ENCODE data around the gene CRYGS.
"Not testable (repeated sequence)": the region's sequence is repeated elsewhere in the genome, so short reads cannot be mapped to it uniquely, and the experiment has no call there.

CRYGS gene

GRCh38 chr3:186536883-186537844, 7.0 kb downstream of the CRYGS start:
- H3K4me3 ChIP-seq (ENCODE audit: low read depth, low read length), result no peak overlapping the region
- TF ChIP-seq, protein P1, sequence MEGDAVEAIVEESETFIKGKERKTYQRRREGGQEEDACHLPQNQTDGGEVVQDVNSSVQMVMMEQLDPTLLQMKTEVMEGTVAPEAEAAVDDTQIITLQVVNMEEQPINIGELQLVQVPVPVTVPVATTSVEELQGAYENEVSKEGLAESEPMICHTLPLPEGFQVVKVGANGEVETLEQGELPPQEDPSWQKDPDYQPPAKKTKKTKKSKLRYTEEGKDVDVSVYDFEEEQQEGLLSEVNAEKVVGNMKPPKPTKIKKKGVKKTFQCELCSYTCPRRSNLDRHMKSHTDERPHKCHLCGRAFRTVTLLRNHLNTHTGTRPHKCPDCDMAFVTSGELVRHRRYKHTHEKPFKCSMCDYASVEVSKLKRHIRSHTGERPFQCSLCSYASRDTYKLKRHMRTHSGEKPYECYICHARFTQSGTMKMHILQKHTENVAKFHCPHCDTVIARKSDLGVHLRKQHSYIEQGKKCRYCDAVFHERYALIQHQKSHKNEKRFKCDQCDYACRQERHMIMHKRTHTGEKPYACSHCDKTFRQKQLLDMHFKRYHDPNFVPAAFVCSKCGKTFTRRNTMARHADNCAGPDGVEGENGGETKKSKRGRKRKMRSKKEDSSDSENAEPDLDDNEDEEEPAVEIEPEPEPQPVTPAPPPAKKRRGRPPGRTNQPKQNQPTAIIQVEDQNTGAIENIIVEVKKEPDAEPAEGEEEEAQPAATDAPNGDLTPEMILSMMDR (conservative IDR thresholded peaks at IDR 0.05; ENCODE audit: low read depth, low read length), result no peak
- DNase-seq (ENCODE audit: low read depth), result peak; percentile 26

GRCh38 chr3:186534113-186534669, 10.0 kb downstream of the CRYGS start:
- TF ChIP-seq, protein P1 (conservative IDR thresholded peaks at IDR 0.05; ENCODE audit: low read depth, low read length), result no peak
- no peak overlapping the region for H3K4me3 ChIP-seq (ENCODE audit: low read depth, low read length)
- DNase-seq (ENCODE audit: low read depth), result no peak

DNA sequence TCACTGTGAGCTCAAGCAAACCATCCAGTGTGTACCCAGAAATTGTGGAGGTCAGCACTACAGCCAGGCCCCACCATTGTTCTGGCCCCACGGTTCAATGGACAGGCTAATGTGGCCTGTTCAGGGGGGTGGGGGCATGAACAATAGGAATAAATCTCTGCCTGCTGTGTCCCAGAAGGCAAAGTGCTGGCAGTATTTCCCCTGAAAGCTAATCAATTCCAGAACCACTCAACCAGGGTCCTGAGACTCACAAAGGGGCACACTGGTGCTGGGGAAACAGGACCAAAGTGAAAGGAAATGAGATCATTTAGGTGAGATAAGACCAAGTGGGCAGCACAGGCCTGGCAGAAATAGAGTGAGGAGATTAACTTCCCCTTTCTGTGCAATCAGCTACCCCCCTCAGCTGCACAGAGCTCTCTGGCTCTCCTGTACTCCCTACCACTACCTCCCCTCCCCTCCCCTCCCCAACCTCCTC, 11.5 kb downstream of the CRYGS start:
- TF ChIP-seq, protein P1 (conservative IDR thresholded peaks at IDR 0.05; ENCODE audit: low read depth, low read length), result no peak
- H3K4me3 ChIP-seq (ENCODE audit: low read depth, low read length), result no peak overlapping the region
- no peak for DNase-seq (ENCODE audit: low read depth)

- not testable (repeated sequence) for H3K4me3 ChIP-seq (ENCODE audit: low read depth, low read length); DNase-seq (ENCODE audit: low read depth)
Observed at GRCh38 chr3:186531694-186532093, 12.5 kb downstream of the CRYGS start.

DNA sequence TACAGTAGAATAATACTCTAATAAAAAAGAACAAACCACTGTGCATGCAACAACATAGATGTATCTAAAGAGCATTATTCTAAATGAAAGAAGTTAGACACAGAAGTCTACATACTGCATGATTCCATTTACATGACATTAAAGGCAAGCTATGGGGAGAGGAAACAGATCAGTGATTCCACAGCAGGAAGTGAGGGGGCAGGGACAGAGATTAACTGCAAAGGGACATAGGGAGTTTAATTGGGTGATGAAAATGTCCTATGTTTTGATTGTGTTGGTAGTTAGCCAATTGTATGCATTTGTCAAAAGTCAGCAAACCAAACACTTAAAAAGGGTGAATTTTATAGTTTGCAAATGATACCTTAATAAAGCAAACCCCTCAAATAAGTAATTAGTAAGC, 13.8 kb downstream of the CRYGS start:
- no peak overlapping the region for H3K4me3 ChIP-seq (ENCODE audit: low read depth, low read length)
- no peak for DNase-seq (ENCODE audit: low read depth)
- TF ChIP-seq, protein P1 (conservative IDR thresholded peaks at IDR 0.05; ENCODE audit: low read depth, low read length), result no peak

DNA sequence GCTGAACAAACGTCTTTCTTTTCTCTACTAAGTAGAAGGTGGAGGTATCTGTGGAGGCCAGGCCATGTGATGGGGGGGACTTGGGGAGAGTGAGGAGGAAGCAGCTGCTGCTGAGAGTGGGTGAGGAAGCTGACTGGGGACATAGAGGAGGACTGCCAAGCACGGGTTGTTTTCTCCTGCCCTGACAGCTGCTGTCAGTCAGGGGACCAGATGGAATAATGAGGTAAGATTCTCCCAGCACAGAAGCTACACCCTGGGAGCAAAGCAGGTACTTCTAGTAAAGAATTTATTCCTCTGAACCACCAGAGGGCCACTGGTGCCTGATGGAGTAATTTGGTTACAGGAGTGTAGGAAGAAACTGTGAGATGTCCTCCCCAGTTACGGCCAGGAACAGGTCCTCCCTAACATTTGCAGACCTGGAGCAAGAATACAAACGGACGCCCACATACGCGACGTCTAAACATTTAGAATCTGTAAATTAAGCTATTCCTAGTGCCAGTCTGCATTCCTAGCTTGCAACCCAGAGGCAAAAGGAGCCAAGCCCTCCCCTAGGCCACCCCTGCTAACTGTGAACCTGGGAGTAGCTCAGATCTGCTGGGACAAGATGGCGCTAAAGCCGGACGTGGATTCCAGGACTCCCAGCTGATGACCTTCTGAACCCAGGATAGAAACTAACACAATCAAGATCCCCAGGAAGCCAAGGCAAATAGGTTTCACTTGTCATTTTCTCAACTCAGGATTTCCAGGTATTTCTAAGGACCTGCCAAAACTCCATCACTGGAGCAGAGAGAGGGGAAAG, 14.8 kb downstream of the CRYGS start:
- no peak for DNase-seq (ENCODE audit: low read depth)
- TF ChIP-seq, protein P1 (conservative IDR thresholded peaks at IDR 0.05; ENCODE audit: low read depth, low read length), result peak; percentile 31
- H3K4me3 ChIP-seq (ENCODE audit: low read depth, low read length), result no peak overlapping the region

- no peak for DNase-seq (ENCODE audit: low read depth)
- H3K4me3 ChIP-seq (ENCODE audit: low read depth, low read length), result no peak overlapping the region
- TF ChIP-seq, protein P1 (conservative IDR thresholded peaks at IDR 0.05; ENCODE audit: low read depth, low read length), result no peak
Observed at GRCh38 chr3:186526256-186526606, 17.9 kb downstream of the CRYGS start.
